ENCODE measurements around the gene IGSF8.
"Not testable (repeated sequence)": the region's sequence is repeated elsewhere in the genome, so short reads cannot be mapped to it uniquely, and the experiment has no call there.

The IGSF8 gene

GRCh38 chr1:160125746-160126145 is 27.3 kb upstream of the IGSF8 start:
- no peak for DNase-seq

DNA sequence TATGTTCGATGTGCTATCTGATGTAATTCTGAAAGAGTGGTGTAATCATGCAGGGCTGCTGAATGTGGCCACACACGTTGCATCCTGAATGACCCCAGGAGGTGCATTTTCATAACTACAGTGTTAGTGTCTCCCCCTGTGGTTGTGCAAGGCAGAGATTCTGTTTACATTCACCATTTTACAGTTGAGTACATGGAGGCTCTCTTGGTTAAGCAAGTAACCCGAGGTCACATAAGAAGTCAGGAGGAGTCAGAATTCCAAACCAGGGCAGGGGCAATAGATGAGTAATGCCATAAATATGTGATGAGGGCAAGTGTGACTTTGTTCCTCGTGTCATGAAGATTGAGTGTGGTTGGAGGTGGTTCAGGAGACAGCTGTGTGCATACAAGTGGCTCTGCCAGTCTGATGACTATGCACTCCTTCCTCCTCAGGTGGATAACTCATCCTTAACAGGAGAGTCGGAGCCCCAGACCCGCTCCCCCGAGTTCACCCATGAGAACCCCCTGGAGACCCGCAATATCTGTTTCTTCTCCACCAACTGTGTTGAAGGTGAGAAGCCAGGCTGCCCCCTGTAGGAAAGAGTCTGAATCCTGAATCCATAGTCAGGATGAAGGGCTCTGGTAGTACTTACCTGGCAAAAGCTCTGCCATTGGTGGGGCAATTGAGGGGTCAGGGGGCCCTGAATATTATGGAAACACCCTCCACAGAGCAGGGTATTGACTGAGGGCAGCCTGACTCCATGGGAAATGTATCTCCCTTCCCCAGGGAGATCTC is 26.5 kb upstream of the IGSF8 start:
- no peak for DNase-seq

DNA sequence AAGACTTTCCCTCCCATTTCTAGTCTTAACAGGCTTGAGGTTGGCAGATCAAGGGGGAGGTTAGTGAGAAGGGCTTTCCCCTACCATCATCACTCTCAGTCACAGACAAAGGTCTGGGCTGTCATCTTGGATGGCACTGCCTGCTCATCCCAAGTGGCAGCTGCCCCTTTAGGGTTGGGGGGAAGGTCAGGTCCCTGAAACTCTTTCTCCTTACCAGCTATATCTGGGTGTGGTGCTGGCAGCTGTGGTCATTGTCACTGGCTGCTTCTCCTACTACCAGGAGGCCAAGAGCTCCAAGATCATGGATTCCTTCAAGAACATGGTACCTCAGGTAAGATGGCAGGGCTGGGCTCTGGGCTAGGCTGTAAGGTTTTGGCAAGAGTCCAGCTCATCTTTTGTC is 25.3 kb upstream of the IGSF8 start:
- no peak for DNase-seq

GRCh38 chr1:160122978-160123495 is 24.6 kb upstream of the IGSF8 start:
- DNase-seq, result no peak

DNA sequence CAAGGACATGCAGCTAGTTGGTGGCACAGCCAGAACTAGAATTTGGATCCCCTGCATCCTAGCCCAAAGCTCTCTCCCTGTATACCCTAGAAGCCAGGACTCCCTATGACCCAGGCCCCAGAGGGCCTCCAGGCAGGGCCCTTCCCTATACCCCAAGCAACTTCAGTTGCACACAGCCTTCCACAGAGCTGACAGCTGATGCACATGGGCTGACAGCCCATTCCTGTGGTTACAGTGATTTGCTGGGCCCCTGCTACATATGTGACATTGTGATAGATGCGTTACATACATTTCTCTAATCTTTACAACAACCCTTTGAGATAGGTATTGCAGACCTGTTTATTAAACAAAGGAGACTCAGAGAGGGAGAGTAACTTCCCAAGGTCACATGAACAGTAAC is 23.0 kb upstream of the IGSF8 start:
- DNase-seq, result no peak

DNA sequence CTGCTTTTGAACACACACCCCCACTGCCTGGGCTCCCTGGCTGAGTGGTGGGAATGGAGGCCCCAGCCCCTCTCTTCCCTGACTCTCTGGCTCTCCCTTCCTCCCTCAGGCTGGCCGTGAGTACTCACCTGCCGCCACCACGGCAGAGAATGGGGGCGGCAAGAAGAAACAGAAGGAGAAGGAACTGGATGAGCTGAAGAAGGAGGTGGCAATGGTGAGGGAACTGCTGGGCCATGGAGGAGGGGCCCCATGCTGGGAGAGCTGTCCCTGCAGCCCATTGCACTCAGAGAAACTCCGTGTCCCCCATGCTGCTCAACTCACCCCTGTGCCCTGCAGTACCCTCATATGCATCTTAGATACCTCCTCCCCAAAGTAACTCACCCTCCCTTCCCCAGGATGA is 22.4 kb upstream of the IGSF8 start:
- DNase-seq, result no peak

DNA sequence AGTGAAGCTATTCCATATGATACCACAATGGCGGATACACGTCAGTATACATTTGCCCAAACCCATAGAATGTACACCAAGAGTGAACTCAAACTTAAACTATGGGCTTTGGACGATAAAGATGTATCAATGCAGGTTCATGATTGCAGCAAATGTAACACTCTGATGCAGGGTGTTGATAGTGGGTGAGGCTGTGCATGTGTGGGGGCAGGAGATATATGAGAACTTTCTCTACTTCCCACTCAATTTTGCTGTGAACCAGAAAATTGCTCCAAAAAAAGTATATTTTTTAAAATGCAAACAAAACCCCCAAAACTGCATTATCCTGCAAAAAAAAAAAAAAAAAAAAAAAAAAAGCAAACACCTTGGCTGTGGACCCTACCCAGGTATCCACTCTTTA is 20.5 kb upstream of the IGSF8 start:
- no peak for DNase-seq

GRCh38 chr1:160117709-160118183 is 19.3 kb upstream of the IGSF8 start:
- no peak for DNase-seq

DNA sequence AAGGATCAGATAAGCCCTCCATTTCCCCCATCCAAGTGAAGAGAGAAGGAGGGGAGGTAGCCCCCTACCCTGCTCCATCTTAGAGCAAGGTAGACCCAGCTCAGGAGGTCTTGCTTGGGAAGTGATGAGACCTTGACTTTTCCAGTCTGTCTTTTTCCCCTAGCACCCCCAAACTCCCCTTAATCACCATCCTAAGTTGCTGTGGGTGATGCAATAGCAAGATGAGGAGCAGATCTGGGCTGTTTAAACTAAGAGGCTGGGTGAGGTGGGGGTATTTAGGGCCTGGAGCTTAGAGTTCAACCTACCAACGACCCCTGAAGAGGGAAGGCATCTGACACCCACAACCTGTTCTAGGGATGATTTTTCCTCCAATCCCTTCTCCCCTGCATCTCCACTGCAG is 18.9 kb upstream of the IGSF8 start:
- DNase-seq, result no peak

DNA sequence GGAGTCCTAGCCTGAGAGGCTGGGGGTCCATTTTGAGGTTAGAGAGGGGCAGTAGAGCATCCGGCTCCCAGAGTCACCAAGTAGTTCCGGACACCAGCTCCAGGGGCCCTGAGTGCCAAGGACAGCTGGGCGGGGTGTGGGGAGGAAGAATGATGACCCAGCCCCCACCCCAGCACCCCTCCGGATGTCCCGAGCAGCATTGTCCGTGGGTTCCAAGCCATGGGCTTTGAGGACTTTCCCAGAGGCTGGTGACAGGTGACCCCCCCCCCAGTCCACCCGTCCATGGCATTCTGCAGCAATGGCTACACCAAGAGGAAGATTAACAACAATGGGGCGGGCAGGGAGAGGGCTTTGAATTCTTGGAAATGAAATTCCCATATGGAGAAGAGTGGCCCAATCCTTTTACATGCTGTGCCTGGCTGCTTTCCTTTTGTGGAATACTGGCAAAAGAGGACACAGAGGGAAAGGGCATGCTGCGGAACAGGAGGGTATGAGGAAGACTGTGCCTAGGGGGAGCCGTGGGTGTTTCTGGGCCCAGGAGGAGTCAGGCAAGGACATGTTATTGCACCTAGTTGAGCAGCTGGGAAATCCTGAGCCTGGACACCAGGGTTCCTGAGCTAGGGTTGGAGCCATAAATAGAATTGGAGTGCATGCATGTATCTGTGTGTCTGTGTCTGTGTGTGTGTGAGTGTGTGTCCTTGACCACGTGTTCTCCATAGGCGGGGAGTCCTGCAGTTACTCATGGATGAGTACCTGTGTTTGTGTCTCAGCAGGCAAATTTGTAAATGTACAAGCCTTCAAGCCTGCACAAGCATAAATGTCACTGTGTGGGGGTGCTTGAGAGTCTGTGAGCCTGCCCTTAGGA is 18.1 kb upstream of the IGSF8 start:
- DNase-seq, result no peak

DNA sequence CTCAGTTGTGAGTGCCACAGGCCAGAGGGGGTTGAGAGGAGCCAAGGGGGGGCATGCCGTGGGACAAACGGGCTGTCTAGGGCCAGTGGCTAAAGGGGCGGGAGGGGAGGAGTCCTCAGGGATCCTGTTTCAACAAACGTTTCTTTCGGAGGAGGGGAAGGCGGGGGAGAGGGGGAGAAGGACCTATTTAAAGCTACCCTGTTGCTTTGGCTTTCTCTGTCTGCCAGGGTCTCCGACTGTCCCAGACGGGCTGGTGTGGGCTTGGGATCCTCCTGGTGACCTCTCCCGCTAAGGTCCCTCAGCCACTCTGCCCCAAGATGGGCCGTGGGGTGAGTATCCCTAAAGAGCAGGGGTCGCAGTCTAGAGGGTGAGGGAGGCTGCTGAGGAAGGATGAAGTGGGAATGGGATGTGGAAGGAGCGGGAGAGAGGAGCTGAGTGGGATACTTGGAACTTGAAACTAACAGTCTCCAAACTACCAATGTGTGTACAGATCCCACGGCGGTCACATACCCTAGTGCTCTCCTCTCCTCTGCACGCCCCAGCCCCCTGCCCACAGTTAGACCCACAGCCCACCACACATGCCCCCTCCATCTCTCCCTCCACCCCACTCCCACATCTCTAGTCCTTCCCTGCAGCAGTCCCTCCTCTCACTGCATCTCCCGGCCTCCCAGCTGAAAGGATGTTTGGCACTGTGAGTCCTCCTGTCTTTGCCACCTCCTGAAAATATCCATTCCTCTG is 17.3 kb upstream of the IGSF8 start, which contains the start of gene ATP1A2:
Gene ATP1A2, plus strand, starts transcription at position 215 of the 738 bp plus-strand sequence. Its CDS starts 103 bp downstream, at position 318.
- no peak for DNase-seq

- no peak for DNase-seq
Observed at GRCh38 chr1:160114085-160114484, 15.7 kb upstream of the IGSF8 start.

DNA sequence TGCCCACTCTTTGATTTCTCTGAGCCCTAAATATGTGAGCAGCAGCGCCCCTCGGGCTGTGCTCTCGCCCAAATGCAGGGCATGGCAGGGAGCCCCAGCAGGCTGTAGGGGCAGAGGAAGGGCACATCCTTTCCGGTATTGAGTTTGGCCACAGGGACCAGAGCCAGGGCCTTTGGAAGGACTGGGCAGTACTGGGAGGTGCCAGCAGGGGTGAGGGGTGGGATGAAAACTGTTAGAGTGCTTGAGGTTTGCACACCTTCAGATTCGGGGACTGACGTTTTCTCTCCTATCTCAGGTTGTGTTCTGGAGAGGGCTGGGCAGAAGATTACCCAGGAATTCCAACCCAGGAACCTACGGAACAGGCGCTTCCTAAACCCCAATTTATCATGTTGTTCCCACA is 15.0 kb upstream of the IGSF8 start:
- DNase-seq, result no peak

DNA sequence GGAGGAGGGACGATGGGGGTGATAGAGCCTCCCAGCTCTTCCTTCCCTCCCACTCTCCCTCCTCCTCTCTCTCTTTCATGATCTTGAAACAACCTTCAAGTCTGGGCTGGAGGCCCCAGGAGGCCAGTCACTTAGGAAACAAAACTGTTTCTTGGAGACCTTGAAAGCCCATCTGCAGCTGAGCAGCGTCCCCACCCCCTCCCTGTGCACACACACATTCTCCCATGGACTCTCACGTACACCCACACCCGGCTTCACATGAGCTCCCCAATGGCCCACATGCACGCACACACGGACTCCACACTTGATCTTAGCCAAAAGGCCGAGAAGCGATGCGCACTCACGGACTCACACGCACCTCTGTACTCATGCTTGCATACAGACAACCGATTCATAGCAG is 13.9 kb upstream of the IGSF8 start:
- DNase-seq, result no peak

GRCh38 chr1:160111462-160111861 is 13.0 kb upstream of the IGSF8 start:
- DNase-seq, result not testable (repeated sequence)

DNA sequence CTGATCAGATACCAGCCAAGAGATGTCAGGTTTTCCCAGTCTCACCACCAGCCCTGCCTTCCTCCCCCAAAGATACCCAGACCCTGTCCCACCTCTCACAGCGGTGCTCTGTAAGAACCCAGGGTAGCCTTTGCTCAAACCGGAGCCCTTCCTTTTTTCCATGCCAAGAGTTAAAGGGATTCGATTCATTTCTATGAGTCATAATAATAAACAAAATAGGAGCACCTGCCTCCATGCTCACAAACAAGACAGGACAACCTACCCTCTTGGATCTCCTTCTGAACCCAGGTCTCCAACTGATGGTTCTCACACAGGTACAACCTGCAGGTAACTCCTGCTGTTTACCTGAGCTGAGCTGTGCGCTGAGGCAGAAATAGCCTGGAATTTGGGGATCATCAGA is 11.3 kb upstream of the IGSF8 start:
- no peak for DNase-seq

- no peak for DNase-seq
Observed at GRCh38 chr1:160108888-160109662, 10.7 kb upstream of the IGSF8 start.

DNA sequence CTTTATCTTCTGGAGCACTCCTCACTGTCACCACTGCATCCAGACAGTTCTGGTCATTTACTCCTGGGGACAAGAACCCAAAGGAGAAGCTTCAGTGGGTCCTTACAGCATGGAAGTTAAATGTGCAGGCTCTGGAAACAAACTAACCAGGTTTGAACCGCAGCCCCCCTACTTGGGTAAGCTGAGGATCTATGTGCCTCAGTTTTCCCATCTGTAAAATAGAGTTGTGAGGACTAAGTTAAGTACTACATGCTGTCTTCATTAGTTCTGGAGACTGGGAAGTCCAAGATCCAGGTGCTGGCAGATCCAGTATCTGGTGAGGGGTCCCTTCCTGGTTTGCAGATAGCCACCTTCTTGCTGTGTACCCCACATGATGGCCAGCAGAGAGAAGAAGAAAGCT is 9.1 kb upstream of the IGSF8 start:
- no peak for DNase-seq

- no peak for DNase-seq
Observed at GRCh38 chr1:160105155-160105554, 6.7 kb upstream of the IGSF8 start.

GRCh38 chr1:160104486-160104885 is 6.1 kb upstream of the IGSF8 start:
- no peak for DNase-seq

DNA sequence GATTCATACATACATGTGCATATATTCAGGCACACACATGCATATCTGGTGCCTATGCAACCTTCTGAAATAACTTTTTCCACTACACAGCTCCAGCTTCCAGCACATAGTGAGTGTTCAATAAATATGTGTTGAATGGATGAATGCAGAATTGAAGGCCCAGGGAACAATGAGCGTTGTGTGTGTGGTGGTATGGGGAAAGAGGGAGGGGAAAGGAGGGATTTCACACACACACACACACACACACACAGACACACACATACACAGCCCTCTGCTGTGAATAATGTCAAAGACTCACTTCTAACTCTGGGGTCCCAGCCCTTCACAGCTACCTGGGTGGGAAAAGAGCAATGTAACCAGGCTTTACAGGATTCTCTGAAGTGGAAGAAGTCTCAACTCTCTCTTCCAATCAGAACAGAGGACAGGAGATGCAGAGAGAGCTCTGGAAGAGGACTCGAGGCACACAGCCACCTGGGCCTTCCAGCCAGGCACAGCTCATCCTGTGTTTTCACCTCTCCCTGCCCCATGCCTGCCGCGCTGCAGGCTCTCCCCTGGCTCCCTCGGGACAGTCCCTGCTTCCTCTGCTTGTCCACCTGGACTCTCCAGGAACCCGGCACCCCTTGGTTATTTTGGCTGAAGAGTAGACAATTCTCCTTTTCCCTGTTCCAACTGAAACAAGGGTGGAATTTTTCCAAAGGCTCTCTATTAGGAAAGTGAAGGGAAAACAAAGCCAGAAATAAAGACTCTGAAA is 5.4 kb upstream of the IGSF8 start:
- no peak for DNase-seq

Measured in KG1 (cell line).